ENCODE results near the gene CFAP251. TPM values are rescaled to one million over a fixed set of nuclear protein-coding genes. Genes with fewer than 3 reads are reported as not detected.
A peak's percentile ranks its signal among the peaks of the same experiment; 100 is the strongest.

Gene CFAP251
- total RNA-seq, 1 donor from 2014 or later = 0.99 TPM

- DNase-seq (ENCODE audit: low read depth) = no peak
These were observed 131.4 kb downstream of the CFAP251 start for GRCh38 chr12:122049827-122050226.

- no peak for DNase-seq (ENCODE audit: low read depth)
These were observed 132.3 kb downstream of the CFAP251 start for GRCh38 chr12:122050706-122051105.

- peak; percentile 91 for DNase-seq (ENCODE audit: low read depth)
These were observed 133.0 kb downstream of the CFAP251 start for GRCh38 chr12:122051231-122051876.

- no peak for DNase-seq (ENCODE audit: low read depth)
These were observed 133.9 kb downstream of the CFAP251 start for GRCh38 chr12:122052285-122052684.

Other genes with a start within 250 kb of the CFAP251 start
- not detected in 2 replicates for gene MORN3, start 248.9 kb upstream of the CFAP251 start, total RNA-seq
- gene TMEM120B, start 205.8 kb upstream of the CFAP251 start, total RNA-seq = 25.2 and 25.3 TPM in 2 replicates
- 2.3 and 2.4 TPM in 2 replicates for gene RHOF, start 124.9 kb upstream of the CFAP251 start, total RNA-seq
- gene SETD1B, start 114.6 kb upstream of the CFAP251 start, total RNA-seq = 3.9 and 4.0 TPM in 2 replicates
- gene HPD, start 59.7 kb upstream of the CFAP251 start, total RNA-seq = 0.13 TPM in 1 of 2 replicates, not detected in the other
- 86.5 and 98.8 TPM in 2 replicates for gene PSMD9, start 29.8 kb upstream of the CFAP251 start, total RNA-seq
- 14.0 and 17.2 TPM in 2 replicates for gene BCL7A, start 103.3 kb downstream of the CFAP251 start, total RNA-seq
- gene MLXIP, start 160.2 kb downstream of the CFAP251 start, total RNA-seq = 14.6 and 21.9 TPM in 2 replicates

Measured in myocyte (in vitro differentiated cells).